ENCODE data around the gene U2AF1L4. TPM values are rescaled to one million over a fixed set of nuclear protein-coding genes. Genes with fewer than 3 reads are reported as not detected.

Gene U2AF1L4
- total RNA-seq, 2 experiments from 2014 or later: 16.1 to 35.2 TPM

- H3K4me1 ChIP-seq (ENCODE audit: insufficient read depth, low read length, poor library complexity, severe bottlenecking): peaks cover 52% of the 10 kb centered on the region
- peak overlapping the region; percentile 69 for H3K4me3 ChIP-seq (ENCODE audit: low read depth, low read length, poor library complexity, severe bottlenecking)
- H3K79me2 ChIP-seq (ENCODE audit: insufficient read depth, low read depth, low read length): no peaks in the 10 kb centered on the region; the same call in 1 of the 2 replicates
- H3K27ac ChIP-seq (ENCODE audit: low read depth, low read length, poor library complexity, severe bottlenecking): peak overlapping the region; percentile 86
- no peaks in the 10 kb centered on the region for H3K9me2 ChIP-seq (ENCODE audit: insufficient read depth, low read length)
- CTCF ChIA-PET (ENCODE audit: unreplicated experiment): no interaction called here
- intact Hi-C loops (cut with micrococcal nuclease; ENCODE audit: unreplicated experiment): loop anchor here (1.0 to 10.0 kb wide), 4 partner anchors 23 to 1305 kb away; partner anchors contain the start of genes ARHGAP33, HCST and NFKBID
- POLR2A ChIA-PET: interaction anchor here (0.6 to 1.1 kb wide), 4 partner anchors 21 to 1109 kb away, joined by 3 to 7 read pairs (median 3); partner anchors contain the start of gene COX6B1
- no peak for TF ChIP-seq CTCF (conservative IDR thresholded peaks at IDR 0.05; ENCODE audit: low read length)
- no peak for TF ChIP-seq EZH2phosphoT487 (IDR thresholded peaks at IDR 0.05; ENCODE audit: borderline replicate concordance, low read depth, low read length)
- H3K36me3 ChIP-seq (ENCODE audit: insufficient read depth, low read length): peaks cover 47% of the 10 kb centered on the region
- no TSS peak for BruUV-seq (replicated peaks)
- H2AFZ ChIP-seq (ENCODE audit: low read length): peak overlapping the region; percentile 50; the same call in 1 of the 2 replicates
- H3K9me3 ChIP-seq (ENCODE audit: low read length): no peaks in the 10 kb centered on the region
- DNase-seq (ENCODE audit: low spot score): no peak
- peak overlapping the region; percentile 84 for H3K4me2 ChIP-seq (ENCODE audit: low read length)
- H4K20me1 ChIP-seq (ENCODE audit: insufficient read depth, low read length): no peaks in the 10 kb centered on the region
These were observed 5.2 kb downstream of the U2AF1L4 start for GRCh38 chr19:35740108-35740422.

GRCh38 chr19:35739275-35740107 is 5.7 kb downstream of the U2AF1L4 start:
- H3K79me2 ChIP-seq (ENCODE audit: insufficient read depth, low read depth, low read length): no peaks in the 10 kb centered on the region; the same call in 1 of the 2 replicates
- H3K4me3 ChIP-seq (ENCODE audit: low read depth, low read length, poor library complexity, severe bottlenecking): peak overlapping the region; percentile 69
- H3K4me2 ChIP-seq (ENCODE audit: low read length): peak overlapping the region; percentile 84
- H3K36me3 ChIP-seq (ENCODE audit: insufficient read depth, low read length): peaks cover 53% of the 10 kb centered on the region
- no peak for TF ChIP-seq CTCF (conservative IDR thresholded peaks at IDR 0.05; ENCODE audit: low read length)
- no peak for TF ChIP-seq EZH2phosphoT487 (IDR thresholded peaks at IDR 0.05; ENCODE audit: borderline replicate concordance, low read depth, low read length)
- DNase-seq (ENCODE audit: low spot score): no peak
- H4K20me1 ChIP-seq (ENCODE audit: insufficient read depth, low read length): no peaks in the 10 kb centered on the region
- BruUV-seq (replicated peaks): no TSS peak
- H3K9me2 ChIP-seq (ENCODE audit: insufficient read depth, low read length): no peaks in the 10 kb centered on the region
- H2AFZ ChIP-seq (ENCODE audit: low read length): no peak overlapping the region
- intact Hi-C loops (cut with micrococcal nuclease; ENCODE audit: unreplicated experiment): loop anchor here (1.0 to 10.0 kb wide), 4 partner anchors 22 to 1305 kb away; partner anchors contain the start of genes ARHGAP33, HCST and NFKBID
- no peaks in the 10 kb centered on the region for H3K9me3 ChIP-seq (ENCODE audit: low read length)
- peaks cover 52% of the 10 kb centered on the region for H3K4me1 ChIP-seq (ENCODE audit: insufficient read depth, low read length, poor library complexity, severe bottlenecking)
- ChIA-PET CTCF (ENCODE audit: unreplicated experiment) (no interaction called here), POLR2A (interaction anchor here (0.6 kb wide), 1 partner anchor 1108 kb away, joined by 3 read pairs; no protein-coding TSS in a partner anchor)
- H3K27ac ChIP-seq (ENCODE audit: low read depth, low read length, poor library complexity, severe bottlenecking): no peak overlapping the region

GRCh38 chr19:35738887-35739229 is 6.4 kb downstream of the U2AF1L4 start:
- BruUV-seq (replicated peaks): no TSS peak
- CTCF ChIA-PET (ENCODE audit: unreplicated experiment): no interaction called here
- DNase-seq (ENCODE audit: low spot score): no peak
- Histone ChIP-seq H3K9me3 (ENCODE audit: low read length) (no peaks in the 10 kb centered on the region), H3K27ac (ENCODE audit: low read depth, low read length, poor library complexity, severe bottlenecking) (no peak overlapping the region), H3K4me2 (ENCODE audit: low read length) (no peak overlapping the region), H4K20me1 (ENCODE audit: insufficient read depth, low read length) (no peaks in the 10 kb centered on the region), H3K9me2 (ENCODE audit: insufficient read depth, low read length) (no peaks in the 10 kb centered on the region), H3K79me2 (ENCODE audit: insufficient read depth, low read depth, low read length) (no peaks in the 10 kb centered on the region; the same call in 1 of the 2 replicates), H2AFZ (ENCODE audit: low read length) (no peak overlapping the region), H3K4me3 (ENCODE audit: low read depth, low read length, poor library complexity, severe bottlenecking) (no peak overlapping the region), H3K4me1 (ENCODE audit: insufficient read depth, low read length, poor library complexity, severe bottlenecking) (peaks cover 46% of the 10 kb centered on the region), H3K36me3 (ENCODE audit: insufficient read depth, low read length) (peaks cover 58% of the 10 kb centered on the region)
- intact Hi-C loops (cut with micrococcal nuclease; ENCODE audit: unreplicated experiment): no loop called here
- TF ChIP-seq CTCF (conservative IDR thresholded peaks at IDR 0.05; ENCODE audit: low read length) (no peak), EZH2phosphoT487 (IDR thresholded peaks at IDR 0.05; ENCODE audit: borderline replicate concordance, low read depth, low read length) (no peak)
- POLR2A ChIA-PET: no interaction called here

All from OCI-LY7 (cell line).